OCI-LY3 (cell line): ENCODE measurements around the gene DENND4B.

Source experiments
- H2AFZ ChIP-seq: fragments of 200-600, 300-600 bp; shearing (Covaris generic); 2 replicates; pipeline ENCODE4 v1.6.0; 2014; ENCODE audit warnings: antibody characterized with exemption, low read depth, low read length
- H3K27ac ChIP-seq: fragments of 200-600, 300-600 bp; sonication (generic); 2 replicates; pipeline ENCODE4 v1.5.1; 2014; ENCODE audit warnings: mild to moderate bottlenecking, low read length, moderate library complexity, mixed read lengths
- H3K27me3 ChIP-seq: fragments of 200-600, 300-600 bp; sonication (generic); 2 replicates; pipeline ENCODE4 v1.6.1; 2014; ENCODE audit warnings: low read depth, low read length, mixed read lengths
- H3K36me3 ChIP-seq: fragments of 200-600, 300-600 bp; sonication (generic); replicated peaks from 2 replicates; pipeline ENCODE3; 2014; ENCODE audit warnings: low read depth, low read length, mixed read lengths
- H3K4me1 ChIP-seq: fragments of 300-600, 200-600 bp; sonication (generic); 2 replicates; pipeline ENCODE4 v1.6.1; 2014; ENCODE audit warnings: low read length, mixed read lengths
- H3K4me2 ChIP-seq: fragments of 200-600, 300-600 bp; sonication (generic); 2 replicates; pipeline ENCODE4 v1.6.1; 2014; ENCODE audit warnings: low read length, mixed read lengths
- H3K4me3 ChIP-seq: fragments of 300-600, 200-600 bp; sonication (generic); 2 replicates; pipeline ENCODE4 v1.5.1; 2014; ENCODE audit warnings: antibody characterized with exemption, mild to moderate bottlenecking, low read length, moderate library complexity
- H3K79me2 ChIP-seq: fragments of 300-600, 200-600 bp; shearing (Covaris generic); 2 replicates; pipeline ENCODE4 v1.6.1; 2014; ENCODE audit warnings: mild to moderate bottlenecking, low read length, mixed read lengths
- H3K9ac ChIP-seq: fragments of 300-600, 200-600 bp; shearing (Covaris generic); 2 replicates; pipeline ENCODE4 v1.6.0; 2014; ENCODE audit warnings: mild to moderate bottlenecking, low read length, moderate library complexity
- H3K9me3 ChIP-seq: fragments of 200-600, 300-600 bp; shearing (Covaris generic); 2 replicates; pipeline ENCODE4 v1.6.1; 2014; ENCODE audit warnings: low read length, mixed read lengths; ENCODE audit not compliant: insufficient read depth
- H4K20me1 ChIP-seq: fragments of 200-600, 300-600 bp; sonication (generic); 2 replicates; pipeline ENCODE4 v1.6.1; 2016; ENCODE audit warnings: low read length, mixed read lengths; ENCODE audit not compliant: insufficient read depth
- EZH2phosphoT487 ChIP-seq: fragments of 200-600 bp; shearing (Covaris generic); IDR thresholded peaks from 2 replicates; pipeline ENCODE4 v1.6.1; 2018; ENCODE audit warnings: antibody characterized with exemption, mixed run types, low read depth
- TF ChIP-seq, protein P1 (sequence below): fragments of 200-600, 300-600 bp; sonication (generic); IDR thresholded peaks from 2 replicates; pipeline ENCODE4 v1.5.1; 2014; ENCODE audit warnings: antibody characterized with exemption, low read length, low read depth

DENND4B gene, protein sequence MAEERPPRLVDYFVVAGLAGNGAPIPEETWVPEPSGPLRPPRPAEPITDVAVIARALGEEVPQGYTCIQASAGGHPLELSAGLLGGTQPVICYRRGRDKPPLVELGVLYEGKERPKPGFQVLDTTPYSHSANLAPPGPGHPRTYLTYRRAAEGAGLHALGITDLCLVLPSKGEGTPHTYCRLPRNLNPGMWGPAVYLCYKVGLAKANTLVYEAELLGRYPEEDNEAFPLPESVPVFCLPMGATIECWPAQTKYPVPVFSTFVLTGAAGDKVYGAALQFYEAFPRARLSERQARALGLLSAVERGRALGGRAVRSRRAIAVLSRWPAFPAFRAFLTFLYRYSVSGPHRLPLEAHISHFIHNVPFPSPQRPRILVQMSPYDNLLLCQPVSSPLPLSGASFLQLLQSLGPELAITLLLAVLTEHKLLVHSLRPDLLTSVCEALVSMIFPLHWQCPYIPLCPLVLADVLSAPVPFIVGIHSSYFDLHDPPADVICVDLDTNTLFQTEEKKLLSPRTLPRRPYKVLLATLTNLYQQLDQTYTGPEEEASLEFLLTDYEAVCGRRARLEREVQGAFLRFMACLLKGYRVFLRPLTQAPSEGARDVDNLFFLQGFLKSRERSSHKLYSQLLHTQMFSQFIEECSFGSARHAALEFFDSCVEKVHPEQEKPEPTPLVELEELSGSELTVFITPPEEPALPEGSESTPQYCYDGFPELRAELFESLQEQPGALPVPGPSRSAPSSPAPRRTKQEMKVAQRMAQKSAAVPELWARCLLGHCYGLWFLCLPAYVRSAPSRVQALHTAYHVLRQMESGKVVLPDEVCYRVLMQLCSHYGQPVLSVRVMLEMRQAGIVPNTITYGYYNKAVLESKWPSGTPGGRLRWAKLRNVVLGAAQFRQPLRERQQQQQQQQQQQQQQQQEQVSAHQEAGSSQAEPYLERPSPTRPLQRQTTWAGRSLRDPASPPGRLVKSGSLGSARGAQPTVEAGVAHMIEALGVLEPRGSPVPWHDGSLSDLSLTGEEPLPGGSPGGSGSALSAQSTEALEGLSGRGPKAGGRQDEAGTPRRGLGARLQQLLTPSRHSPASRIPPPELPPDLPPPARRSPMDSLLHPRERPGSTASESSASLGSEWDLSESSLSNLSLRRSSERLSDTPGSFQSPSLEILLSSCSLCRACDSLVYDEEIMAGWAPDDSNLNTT (N-terminal part only)

DNA sequence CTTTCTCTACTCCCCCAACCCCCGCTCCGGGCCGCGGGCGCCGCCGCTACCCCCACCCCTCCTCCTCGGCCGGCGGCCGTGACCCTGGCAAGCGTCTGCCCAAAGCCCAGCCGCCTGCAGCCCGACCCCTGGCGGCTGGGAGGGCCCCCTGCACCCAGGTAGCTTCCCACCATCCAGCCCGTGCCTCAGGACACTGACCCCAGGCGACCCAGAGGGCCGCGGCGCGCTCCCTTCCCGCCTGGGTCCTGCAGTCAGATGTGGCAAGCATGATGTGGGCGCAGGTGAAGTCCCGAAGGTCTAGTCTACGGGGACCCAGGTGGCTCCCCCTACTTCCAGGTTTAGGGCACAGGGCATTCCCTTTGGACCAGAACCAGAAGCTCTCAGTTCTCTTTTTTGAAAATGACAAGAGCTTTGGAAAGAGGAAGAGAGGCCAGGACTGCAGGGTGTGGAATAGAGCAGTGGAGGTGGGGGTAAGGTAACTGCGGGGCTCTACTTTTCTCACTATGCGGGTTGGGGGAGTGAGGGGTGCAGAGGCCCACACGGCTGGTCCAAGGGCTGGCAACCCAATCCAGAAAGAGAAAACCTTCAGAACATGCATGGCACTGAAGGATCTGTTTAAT, at the start of gene DENND4B:
TSS of gene DENND4B (minus strand) at position 97 of the 620 bp plus-strand sequence. CDS start 2,344 bp downstream, outside the sequence.
- 0 out of 2 replicates have a peak, but pooled peaks cover under 1% of the 10 kb centered on the region for H4K20me1 ChIP-seq

DNA sequence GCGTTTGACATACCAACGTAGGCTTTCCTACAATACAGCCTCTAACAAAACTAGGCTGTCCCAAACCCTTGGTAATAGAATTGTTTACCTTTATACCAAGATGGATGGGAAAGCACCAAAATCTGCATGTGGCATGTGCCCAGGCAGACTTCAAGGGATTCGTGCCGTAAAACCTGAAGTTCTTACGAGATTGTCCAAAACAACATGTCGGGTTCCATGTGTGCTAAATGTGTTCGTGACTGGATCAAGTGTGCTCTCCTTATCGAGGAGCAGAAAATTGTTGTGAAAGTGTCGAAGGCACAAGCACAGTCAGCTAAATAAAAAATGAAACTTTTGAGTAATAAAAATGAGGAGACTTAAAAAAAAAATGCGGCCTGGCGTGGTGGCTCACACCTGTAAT, 49.1 kb upstream of the DENND4B start:
- Histone ChIP-seq H3K36me3 (peaks cover 50% of the 10 kb centered on the region), H3K4me2 (no peak overlapping the region), H3K4me1 (peaks cover 13% of the 10 kb centered on the region), H2AFZ (no peak overlapping the region), H3K27me3 (no peaks in the 10 kb centered on the region), H3K4me3 (no peak overlapping the region), H3K9ac (no peak overlapping the region), H3K27ac (no peak overlapping the region), H3K79me2 (peaks cover 21% of the 10 kb centered on the region), H4K20me1 (0 out of 2 replicates have a peak, but pooled peaks cover 8% of the 10 kb centered on the region), H3K9me3 (no peaks in the 10 kb centered on the region)
- TF ChIP-seq, protein P1, sequence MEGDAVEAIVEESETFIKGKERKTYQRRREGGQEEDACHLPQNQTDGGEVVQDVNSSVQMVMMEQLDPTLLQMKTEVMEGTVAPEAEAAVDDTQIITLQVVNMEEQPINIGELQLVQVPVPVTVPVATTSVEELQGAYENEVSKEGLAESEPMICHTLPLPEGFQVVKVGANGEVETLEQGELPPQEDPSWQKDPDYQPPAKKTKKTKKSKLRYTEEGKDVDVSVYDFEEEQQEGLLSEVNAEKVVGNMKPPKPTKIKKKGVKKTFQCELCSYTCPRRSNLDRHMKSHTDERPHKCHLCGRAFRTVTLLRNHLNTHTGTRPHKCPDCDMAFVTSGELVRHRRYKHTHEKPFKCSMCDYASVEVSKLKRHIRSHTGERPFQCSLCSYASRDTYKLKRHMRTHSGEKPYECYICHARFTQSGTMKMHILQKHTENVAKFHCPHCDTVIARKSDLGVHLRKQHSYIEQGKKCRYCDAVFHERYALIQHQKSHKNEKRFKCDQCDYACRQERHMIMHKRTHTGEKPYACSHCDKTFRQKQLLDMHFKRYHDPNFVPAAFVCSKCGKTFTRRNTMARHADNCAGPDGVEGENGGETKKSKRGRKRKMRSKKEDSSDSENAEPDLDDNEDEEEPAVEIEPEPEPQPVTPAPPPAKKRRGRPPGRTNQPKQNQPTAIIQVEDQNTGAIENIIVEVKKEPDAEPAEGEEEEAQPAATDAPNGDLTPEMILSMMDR = no peak
- no peak for TF ChIP-seq EZH2phosphoT487

More for the DNA sequence above, at the start of gene DENND4B:
- TF ChIP-seq, protein P1 = peak; percentile 81
- TF ChIP-seq EZH2phosphoT487 = no peak
- H3K9ac ChIP-seq = peak within 1 kb of the TSS; percentile 98
- peaks cover 53% of the 10 kb centered on the region for H3K4me1 ChIP-seq
- H3K4me2 ChIP-seq = peak within 1 kb of the TSS; percentile 94
- no peaks in the 10 kb centered on the region for H3K27me3 ChIP-seq
- peak within 1 kb of the TSS; percentile 83 for H3K4me3 ChIP-seq
- peak within 1 kb of the TSS; percentile 94 for H3K27ac ChIP-seq
- H3K9me3 ChIP-seq = no peaks in the 10 kb centered on the region
- no peak within 1 kb of the TSS for H2AFZ ChIP-seq
- H3K79me2 ChIP-seq = peaks cover 59% of the 10 kb centered on the region
- peaks cover 63% of the 10 kb centered on the region for H3K36me3 ChIP-seq

DNA sequence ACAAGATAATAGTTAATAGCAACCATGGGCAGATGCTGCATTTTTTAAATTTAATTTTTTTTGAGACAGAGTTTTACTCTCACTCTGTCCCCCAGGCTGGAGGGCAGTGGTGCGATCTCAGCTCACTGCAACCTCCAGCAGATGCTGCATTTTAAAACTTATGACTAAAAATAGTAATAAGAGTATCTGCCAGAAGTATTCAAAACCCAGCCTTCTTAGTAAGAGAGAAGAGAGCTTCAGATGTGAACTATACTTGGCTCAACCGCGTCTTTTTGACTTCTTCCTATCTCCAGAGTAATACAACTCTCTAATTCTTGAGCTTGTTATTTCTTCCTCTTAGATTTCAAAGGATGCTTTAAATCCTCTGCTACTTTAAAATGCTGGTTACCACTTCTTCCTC, 48.7 kb upstream of the DENND4B start:
- no peak overlapping the region for H3K4me2 ChIP-seq
- no peak overlapping the region for H3K4me3 ChIP-seq
- no peaks in the 10 kb centered on the region for H3K27me3 ChIP-seq
- H2AFZ ChIP-seq = no peak overlapping the region
- H3K9me3 ChIP-seq = no peaks in the 10 kb centered on the region
- H3K79me2 ChIP-seq = peaks cover 22% of the 10 kb centered on the region
- H3K27ac ChIP-seq = no peak overlapping the region
- no peak for TF ChIP-seq EZH2phosphoT487
- TF ChIP-seq, protein P1 = no peak
- peaks cover 13% of the 10 kb centered on the region for H3K4me1 ChIP-seq
- 0 out of 2 replicates have a peak, but pooled peaks cover 8% of the 10 kb centered on the region for H4K20me1 ChIP-seq
- H3K9ac ChIP-seq = no peak overlapping the region
- peaks cover 50% of the 10 kb centered on the region for H3K36me3 ChIP-seq
